Hepatocyte (in vitro differentiated cells): Measurements from ENCODE around the gene CFAP221. TPM values are rescaled to one million over a fixed set of nuclear protein-coding genes. Genes with fewer than 3 reads are reported as not detected.

Experiments used
- DNase-seq: peaks from one replicate; pipeline ENCODE4 v3.0.0-alpha.2; 2016; ENCODE audit warnings: low spot score
- H2AFZ ChIP-seq: fragments of 200-600 bp; sonication (generic); 2 replicates; pipeline ENCODE4 v1.6.0; 2016; ENCODE audit warnings: antibody characterized with exemption, mild to moderate bottlenecking
- H3K27ac ChIP-seq: fragments of 200-600 bp; sonication (generic); 2 replicates; pipeline ENCODE4 v1.5.1; 2016; ENCODE audit warnings: mild to moderate bottlenecking
- H3K27me3 ChIP-seq: fragments of 200-600 bp; sonication (generic); 2 replicates; pipeline ENCODE4 v1.6.1; 2016
- H3K36me3 ChIP-seq: fragments of 200-600 bp; sonication (generic); replicated peaks from 2 replicates; pipeline ENCODE4 v1.5.1; 2016; ENCODE audit warnings: low read depth; ENCODE audit not compliant: insufficient read depth
- H3K4me1 ChIP-seq: fragments of 200-600 bp; sonication (generic); 2 replicates; pipeline ENCODE4 v1.5.1; 2016; ENCODE audit warnings: mild to moderate bottlenecking, moderate library complexity; ENCODE audit not compliant: insufficient read depth
- H3K4me2 ChIP-seq: fragments of 200-600 bp; sonication (generic); 2 replicates; pipeline ENCODE4 v1.6.0; 2016
- H3K4me3 ChIP-seq: fragments of 200-600 bp; sonication (generic); 2 replicates; pipeline ENCODE4 v1.5.1; 2016; ENCODE audit warnings: mild to moderate bottlenecking
- H3K79me2 ChIP-seq: fragments of 200-600 bp; sonication (generic); 2 replicates; pipeline ENCODE4 v1.6.0; 2017; ENCODE audit warnings: mild to moderate bottlenecking
- H3K9me2 ChIP-seq: fragments of 200-600 bp; sonication (generic); replicated peaks from 2 replicates; pipeline ENCODE4 v1.6.0; 2017; ENCODE audit warnings: mild to moderate bottlenecking; ENCODE audit not compliant: insufficient read depth
- H3K9me3 ChIP-seq: fragments of 200-600 bp; sonication (generic); 2 replicates; pipeline ENCODE4 v1.5.1; 2016; ENCODE audit warnings: low read depth, mild to moderate bottlenecking
- H4K20me1 ChIP-seq: fragments of 200-600 bp; sonication (generic); 2 replicates; pipeline ENCODE4 v1.6.0; 2016; ENCODE audit warnings: mild to moderate bottlenecking; ENCODE audit not compliant: insufficient read depth, poor library complexity, severe bottlenecking
- EZH2 ChIP-seq: fragments of 200-600 bp; sonication (generic); IDR thresholded peaks from 2 replicates; pipeline ENCODE4 v1.6.1; 2016; ENCODE audit warnings: antibody characterized with exemption, mild to moderate bottlenecking, borderline replicate concordance
- EZH2phosphoT487 ChIP-seq: fragments of 200-600 bp; sonication (generic); IDR thresholded peaks from one replicate; pipeline ENCODE4 v1.6.1; 2018; ENCODE audit warnings: antibody characterized with exemption, mild to moderate bottlenecking, low read depth, moderate library complexity; ENCODE audit not compliant: unreplicated experiment, severe bottlenecking
- WGBS: methylation state at CpG from one replicate; pipeline ENCODE4 v1.1.6; 2016; ENCODE audit warnings: low lambda C conversion rate; ENCODE audit errors: missing lambda C conversion rate; 5-methylcytosine and 5-hydroxymethylcytosine counted together
- polyA plus RNA-seq: library from polyadenylated mRNA; unstranded; fragments of >200 nt; fragmentation: Nextera tagmentation; extraction: Ambion mirVana; gene quantifications from 2 replicates; pipeline ENCODE4 v1.2.1, GENCODE V29; 2016
- total RNA-seq: library from RNA; depleted of rRNA; stranded (reverse); fragments of >200 nt; gene quantifications from 2 replicates; pipeline ENCODE4 v1.2.3, GENCODE V29; 2014
- TF ChIP-seq, protein P1 (sequence below): fragments of 200-600 bp; sonication (generic); IDR thresholded peaks from 2 replicates; pipeline ENCODE4 v1.5.1; 2016; ENCODE audit warnings: antibody characterized with exemption, mild to moderate bottlenecking; ENCODE audit not compliant: poor library complexity

The CFAP221 gene
- 3.4 and 8.1 TPM in 2 replicates for total RNA-seq
- 3.3 and 3.5 TPM in 2 replicates for polyA plus RNA-seq

DNA sequence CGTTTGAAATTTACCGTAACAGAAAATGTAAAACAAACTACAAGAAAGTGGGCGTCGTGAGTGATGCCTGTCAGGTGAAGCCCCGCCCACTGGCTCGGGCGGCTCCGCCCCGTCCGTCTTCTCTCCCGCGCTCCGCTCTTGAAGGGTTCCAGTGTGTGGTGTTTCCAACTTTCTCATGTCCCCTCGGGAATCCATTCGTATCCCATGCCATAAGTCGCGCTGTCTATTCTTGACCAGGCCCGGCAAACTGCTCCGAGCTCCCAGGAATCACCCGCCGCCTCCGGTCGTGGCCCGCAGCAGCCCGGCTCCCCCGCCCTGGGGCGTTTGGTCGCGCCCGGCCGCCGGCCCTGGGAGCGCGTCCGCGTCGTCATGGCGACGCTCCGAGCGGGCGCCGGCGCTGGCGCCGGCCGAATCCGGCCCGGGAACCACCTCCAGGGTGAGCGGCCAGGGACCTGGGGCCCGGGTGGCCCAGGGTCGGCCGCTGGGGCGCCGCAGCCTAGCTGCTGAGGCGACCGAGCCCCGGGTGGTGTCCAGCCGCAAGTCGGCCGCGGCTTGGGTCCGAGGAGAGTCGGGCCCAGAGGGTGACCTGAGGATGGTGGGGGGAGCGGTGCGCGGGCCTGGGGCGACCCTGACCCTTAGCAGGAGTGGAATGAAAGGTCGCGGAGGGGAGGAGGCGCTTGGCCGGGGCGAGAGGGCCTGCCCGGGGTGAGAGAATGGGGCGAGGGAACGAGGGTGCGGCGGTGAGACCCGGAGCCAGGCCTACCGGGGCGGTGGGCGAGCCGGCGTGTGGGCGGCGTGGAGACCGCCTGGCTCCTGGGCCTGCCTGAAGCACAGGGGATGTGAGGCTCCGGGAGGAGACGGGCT is at the start of gene CFAP221:
Gene CFAP221, plus strand, starts transcription at position 375 of the 864 bp plus-strand sequence. CDS start 1,683 bp downstream, outside the sequence.
- no peaks in the 10 kb centered on the region for H3K9me2 ChIP-seq
- H3K36me3 ChIP-seq: no peaks in the 10 kb centered on the region
- peak within 1 kb of the TSS; percentile 74 for H3K4me3 ChIP-seq
- peaks cover 17% of the 10 kb centered on the region for H3K4me1 ChIP-seq
- H3K27ac ChIP-seq: peak within 1 kb of the TSS; percentile 86
- H3K79me2 ChIP-seq: no peaks in the 10 kb centered on the region
- H4K20me1 ChIP-seq: no peaks in the 10 kb centered on the region
- WGBS: 1% methylated on average over 60 of the region's 89 CpGs
- no peaks in the 10 kb centered on the region for H3K9me3 ChIP-seq
- TF ChIP-seq EZH2phosphoT487 (no peak), EZH2 (no peak)
- TF ChIP-seq, protein P1, sequence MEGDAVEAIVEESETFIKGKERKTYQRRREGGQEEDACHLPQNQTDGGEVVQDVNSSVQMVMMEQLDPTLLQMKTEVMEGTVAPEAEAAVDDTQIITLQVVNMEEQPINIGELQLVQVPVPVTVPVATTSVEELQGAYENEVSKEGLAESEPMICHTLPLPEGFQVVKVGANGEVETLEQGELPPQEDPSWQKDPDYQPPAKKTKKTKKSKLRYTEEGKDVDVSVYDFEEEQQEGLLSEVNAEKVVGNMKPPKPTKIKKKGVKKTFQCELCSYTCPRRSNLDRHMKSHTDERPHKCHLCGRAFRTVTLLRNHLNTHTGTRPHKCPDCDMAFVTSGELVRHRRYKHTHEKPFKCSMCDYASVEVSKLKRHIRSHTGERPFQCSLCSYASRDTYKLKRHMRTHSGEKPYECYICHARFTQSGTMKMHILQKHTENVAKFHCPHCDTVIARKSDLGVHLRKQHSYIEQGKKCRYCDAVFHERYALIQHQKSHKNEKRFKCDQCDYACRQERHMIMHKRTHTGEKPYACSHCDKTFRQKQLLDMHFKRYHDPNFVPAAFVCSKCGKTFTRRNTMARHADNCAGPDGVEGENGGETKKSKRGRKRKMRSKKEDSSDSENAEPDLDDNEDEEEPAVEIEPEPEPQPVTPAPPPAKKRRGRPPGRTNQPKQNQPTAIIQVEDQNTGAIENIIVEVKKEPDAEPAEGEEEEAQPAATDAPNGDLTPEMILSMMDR: no peak
- H3K4me2 ChIP-seq: peak within 1 kb of the TSS; percentile 97
- H2AFZ ChIP-seq: peak within 1 kb of the TSS; percentile 85
- peak; percentile 92 for DNase-seq
- H3K27me3 ChIP-seq: no peaks in the 10 kb centered on the region

DNA sequence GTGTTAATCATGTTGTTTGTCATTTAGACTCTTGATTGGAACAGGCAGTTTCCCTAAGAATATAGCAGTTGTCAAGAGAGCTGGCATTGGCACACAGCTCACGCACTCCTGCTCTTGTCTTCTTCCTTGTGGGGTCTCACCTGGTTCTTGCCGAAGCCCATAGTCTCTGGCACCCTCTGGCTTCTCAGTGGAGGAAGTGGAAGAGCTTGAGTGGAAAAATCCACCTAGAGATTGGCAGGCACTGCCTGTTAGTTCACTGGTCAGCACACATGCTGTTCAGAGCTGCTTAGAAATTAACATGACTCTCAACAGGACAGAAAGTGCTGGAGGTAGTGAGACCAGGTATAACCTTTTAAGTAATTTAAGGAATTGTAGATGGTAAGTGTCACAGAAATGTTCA is 48.3 kb upstream of the CFAP221 start:
- no peak overlapping the region for H3K4me2 ChIP-seq
- no peaks in the 10 kb centered on the region for H3K9me2 ChIP-seq
- peaks cover 12% of the 10 kb centered on the region for H3K9me3 ChIP-seq
- no peak for DNase-seq
- no peaks in the 10 kb centered on the region for H3K27me3 ChIP-seq
- 88% methylated on average over 2 of the region's 2 CpGs for WGBS
- no peak overlapping the region for H3K4me3 ChIP-seq
- TF ChIP-seq EZH2 (no peak), EZH2phosphoT487 (no peak)
- TF ChIP-seq, protein P1: peak; percentile 19
- H3K27ac ChIP-seq: no peak overlapping the region
- no peaks in the 10 kb centered on the region for H3K36me3 ChIP-seq
- H3K79me2 ChIP-seq: no peaks in the 10 kb centered on the region
- H3K4me1 ChIP-seq: peaks cover 16% of the 10 kb centered on the region
- H4K20me1 ChIP-seq: no peaks in the 10 kb centered on the region
- no peak overlapping the region for H2AFZ ChIP-seq

GRCh38 chr2:119496682-119497081 is 47.6 kb upstream of the CFAP221 start:
- Histone ChIP-seq H3K36me3 (no peaks in the 10 kb centered on the region), H3K4me3 (no peak overlapping the region), H3K4me2 (no peak overlapping the region), H3K9me3 (peaks cover 12% of the 10 kb centered on the region), H3K27ac (no peak overlapping the region), H4K20me1 (no peaks in the 10 kb centered on the region), H3K9me2 (no peaks in the 10 kb centered on the region), H2AFZ (no peak overlapping the region), H3K27me3 (no peaks in the 10 kb centered on the region), H3K4me1 (peaks cover 8% of the 10 kb centered on the region), H3K79me2 (no peaks in the 10 kb centered on the region)
- no peak for TF ChIP-seq EZH2phosphoT487
- DNase-seq: no peak
- 96% methylated on average over 4 of the region's 4 CpGs for WGBS

DNA sequence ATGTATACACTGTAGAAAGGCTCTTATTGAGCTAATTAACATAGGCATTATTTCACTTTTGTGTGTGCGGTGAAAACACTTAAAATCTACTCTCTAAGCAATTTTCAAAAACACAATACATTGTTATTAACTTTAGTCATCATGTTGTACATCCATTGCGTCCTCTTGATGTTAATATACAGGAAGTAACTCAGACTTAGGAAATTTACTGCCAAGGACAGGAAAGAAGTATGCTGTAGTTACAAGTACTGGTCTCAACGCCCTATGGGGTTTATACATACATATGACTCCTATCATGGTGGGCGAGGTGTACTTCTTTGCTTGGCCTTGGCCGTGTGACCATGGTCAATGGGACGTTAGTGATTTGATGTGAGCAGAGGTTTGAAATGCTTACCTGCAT is 35.5 kb upstream of the CFAP221 start:
- H4K20me1 ChIP-seq: no peaks in the 10 kb centered on the region
- no peak overlapping the region for H2AFZ ChIP-seq
- H3K27ac ChIP-seq: no peak overlapping the region
- H3K9me3 ChIP-seq: no peaks in the 10 kb centered on the region
- H3K4me3 ChIP-seq: no peak overlapping the region
- no peak overlapping the region for H3K4me2 ChIP-seq
- no peaks in the 10 kb centered on the region for H3K36me3 ChIP-seq
- no peak for DNase-seq
- TF ChIP-seq EZH2phosphoT487 (no peak), EZH2 (no peak)
- H3K27me3 ChIP-seq: no peaks in the 10 kb centered on the region
- no peaks in the 10 kb centered on the region for H3K4me1 ChIP-seq
- H3K9me2 ChIP-seq: no peaks in the 10 kb centered on the region
- H3K79me2 ChIP-seq: no peaks in the 10 kb centered on the region
- 89% methylated on average over 6 of the region's 6 CpGs for WGBS
